Neural crest cell (in vitro differentiated cells): ENCODE data around the gene LAMB1. TPM values are rescaled to one million over a fixed set of nuclear protein-coding genes. Genes with fewer than 3 reads are reported as not detected.

Experiments
- DNase-seq: peaks from one replicate; pipeline ENCODE4 v3.0.0; 2021; ENCODE audit warnings: low read depth, mixed read lengths, low spot score
- H3K27ac Mint-ChIP-seq: one replicate; pipeline ENCODE4 v1.8.0; 2021; ENCODE audit warnings: mild to moderate bottlenecking, mixed read lengths; ENCODE audit not compliant: unreplicated experiment
- H3K27me3 Mint-ChIP-seq: 2 replicates; pipeline ENCODE4 v1.8.0; 2021; ENCODE audit warnings: low read depth, mild to moderate bottlenecking, mixed read lengths
- H3K36me3 Mint-ChIP-seq: 2 replicates; pipeline ENCODE4 v1.8.0; 2021; ENCODE audit warnings: low read depth, mild to moderate bottlenecking, mixed read lengths
- H3K4me1 Mint-ChIP-seq: 2 replicates; pipeline ENCODE4 v1.8.0; 2021; ENCODE audit warnings: mixed read lengths
- H3K4me3 Mint-ChIP-seq: one replicate; pipeline ENCODE4 v1.8.0; 2021; ENCODE audit warnings: mild to moderate bottlenecking, mixed read lengths
- H3K9me3 Mint-ChIP-seq: 2 replicates; pipeline ENCODE4 v1.8.0; 2021; ENCODE audit warnings: mixed read lengths
- CTCF ChIP-seq: fragments of 200-600 bp; sonication (generic); conservative IDR thresholded peaks from 2 replicates; pipeline ENCODE4 v1.5.0; 2021; ENCODE audit warnings: antibody characterized with exemption, mild to moderate bottlenecking
- total RNA-seq: library from RNA; stranded (reverse); gene quantifications from 2 replicates; pipeline ENCODE4 v1.2.1, GENCODE V29; 2021

Gene LAMB1
- total RNA-seq, 1 donor from 2014 or later = 131 TPM

DNA sequence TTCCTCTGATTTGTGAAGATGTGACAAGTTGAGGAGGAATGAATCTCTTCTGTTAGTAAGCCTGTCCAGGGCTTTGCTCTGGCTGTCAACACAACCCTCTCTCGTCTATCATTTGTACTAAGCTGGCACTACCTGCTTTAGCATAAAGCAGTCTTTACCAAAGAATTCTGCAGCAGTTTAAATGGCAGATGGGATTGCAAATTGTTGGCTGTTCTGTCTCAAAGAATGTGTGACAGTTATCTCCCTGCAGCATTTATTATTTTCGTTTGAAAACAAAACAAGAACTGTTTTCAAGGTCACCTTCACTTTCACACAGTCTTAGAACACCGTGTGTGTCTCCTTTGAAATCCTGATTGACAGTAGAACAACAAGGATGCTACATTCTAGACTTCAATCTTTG, 4.8 kb upstream of the LAMB1 start:
- H3K27ac Mint-ChIP-seq = no peak overlapping the region
- H3K9me3 Mint-ChIP-seq = no peaks in the 10 kb centered on the region
- no peak for DNase-seq
- H3K4me3 Mint-ChIP-seq = no peak overlapping the region
- no peaks in the 10 kb centered on the region for H3K36me3 Mint-ChIP-seq
- peaks cover 50% of the 10 kb centered on the region for H3K27me3 Mint-ChIP-seq
- H3K4me1 Mint-ChIP-seq = peaks cover 15% of the 10 kb centered on the region
- no peak for TF ChIP-seq CTCF

- H3K27ac Mint-ChIP-seq = no peak overlapping the region
- H3K9me3 Mint-ChIP-seq = no peaks in the 10 kb centered on the region
- no peak for TF ChIP-seq CTCF
- no peaks in the 10 kb centered on the region for H3K36me3 Mint-ChIP-seq
- peaks cover 15% of the 10 kb centered on the region for H3K4me1 Mint-ChIP-seq
- peaks cover 53% of the 10 kb centered on the region for H3K27me3 Mint-ChIP-seq
- peak overlapping the region; percentile 3 for H3K4me3 Mint-ChIP-seq
- DNase-seq = no peak
These were observed 4.3 kb upstream of the LAMB1 start for GRCh38 chr7:108007261-108007660.

GRCh38 chr7:108004220-108005142, 1.5 kb upstream of the LAMB1 start:
- peaks cover 73% of the 10 kb centered on the region for H3K27me3 Mint-ChIP-seq
- peak overlapping the region; percentile 48 for H3K27ac Mint-ChIP-seq
- H3K4me1 Mint-ChIP-seq = peaks cover 29% of the 10 kb centered on the region

GRCh38 chr7:108003599-108003935, 606 bp upstream of the LAMB1 start:
- no peak for DNase-seq
- peaks cover 37% of the 10 kb centered on the region for H3K4me1 Mint-ChIP-seq
- H3K27ac Mint-ChIP-seq = no peak overlapping the region
- H3K27me3 Mint-ChIP-seq = peaks cover 82% of the 10 kb centered on the region
- H3K9me3 Mint-ChIP-seq = no peaks in the 10 kb centered on the region
- peaks cover 3% of the 10 kb centered on the region for H3K36me3 Mint-ChIP-seq
- peak overlapping the region; percentile 89 for H3K4me3 Mint-ChIP-seq
- no peak for TF ChIP-seq CTCF

More at GRCh38 chr7:108004220-108005142, 1.5 kb upstream of the LAMB1 start:
- DNase-seq = no peak
- H3K4me3 Mint-ChIP-seq = peak overlapping the region; percentile 89
- H3K36me3 Mint-ChIP-seq = peaks cover 3% of the 10 kb centered on the region
- no peaks in the 10 kb centered on the region for H3K9me3 Mint-ChIP-seq
- TF ChIP-seq CTCF = no peak

DNA sequence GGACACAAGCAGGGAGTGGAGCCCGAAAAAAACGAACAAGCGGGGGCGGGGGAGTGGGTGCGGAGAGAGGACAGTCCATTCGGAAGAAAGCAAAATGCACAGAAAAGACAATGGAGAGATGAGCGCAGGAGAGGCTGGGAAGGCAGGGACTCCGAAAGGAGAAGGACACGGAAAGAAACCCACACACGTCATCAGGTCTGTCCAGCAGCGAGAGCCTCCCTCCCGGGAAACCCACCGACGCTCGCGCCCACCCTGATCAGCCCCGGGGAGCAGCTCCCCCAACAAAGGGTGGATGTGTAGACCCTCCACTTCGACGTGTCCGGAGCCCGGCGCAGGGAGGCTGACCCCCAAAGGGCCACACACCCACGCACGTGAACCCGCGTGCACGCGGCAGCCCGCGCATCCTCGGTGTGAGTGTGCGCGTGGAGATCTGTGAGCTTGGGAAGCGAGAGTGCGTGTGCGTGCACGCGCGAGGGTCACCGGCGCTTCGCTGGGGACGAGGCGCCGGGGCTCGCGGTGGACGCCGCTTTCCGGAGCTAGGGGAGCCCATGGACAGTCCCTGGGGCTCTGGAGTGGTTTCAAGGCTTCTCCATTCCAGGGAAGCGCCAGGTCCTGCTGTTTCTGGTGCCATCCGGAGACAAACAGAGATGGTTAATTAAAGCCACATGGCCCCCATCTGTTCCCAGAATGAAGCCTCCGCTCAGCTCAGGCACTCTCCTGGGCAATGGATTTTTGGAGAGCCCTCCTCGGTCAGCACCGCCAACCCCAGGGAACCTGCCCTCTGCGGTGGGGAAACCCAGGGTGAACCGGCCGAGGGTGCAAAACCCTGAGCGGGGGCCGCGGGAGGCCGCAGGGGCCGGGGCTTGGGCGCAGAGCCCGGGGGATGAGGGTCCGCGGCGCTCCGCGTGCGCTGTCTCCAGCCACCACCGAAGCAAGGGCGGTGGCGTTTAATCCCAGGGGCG, 916 bp downstream of the LAMB1 start:
- Mint-ChIP-seq H3K4me1 (peaks cover 43% of the 10 kb centered on the region), H3K9me3 (no peaks in the 10 kb centered on the region), H3K4me3 (peak overlapping the region; percentile 96), H3K27me3 (peaks cover 81% of the 10 kb centered on the region), H3K36me3 (peaks cover 9% of the 10 kb centered on the region), H3K27ac (peak overlapping the region; percentile 81)
- peak; percentile 12 for DNase-seq
- no peak for TF ChIP-seq CTCF
